ENCODE measurements around the gene GARIN5B. TPM values are rescaled to one million over a fixed set of nuclear protein-coding genes. Genes with fewer than 3 reads are reported as not detected.

GARIN5B gene
- total and polyA plus RNA-seq, 2 of the 4 experiments (the other 2 are of a cell fraction) = not detected

Other genes with a start within 250 kb of the GARIN5B start
- 21.1 and 21.5 TPM in 2 replicates for gene PPP1R12C, start 245.6 kb downstream of the GARIN5B start, total RNA-seq (2012; rRNA removed)
- 81.4 and 104 TPM in 2 replicates for gene PPP1R12C, start 245.6 kb downstream of the GARIN5B start, polyA plus RNA-seq (2012; rRNA removed)
- gene TNNT1, start 214.1 kb downstream of the GARIN5B start, total RNA-seq (2012; rRNA removed) = 1.3 and 3.1 TPM in 2 replicates
- gene TNNT1, start 214.1 kb downstream of the GARIN5B start, polyA plus RNA-seq (2012; rRNA removed) = 2.5 and 2.6 TPM in 2 replicates
- not detected in 2 replicates for gene TNNI3, start 205.5 kb downstream of the GARIN5B start, total RNA-seq (2012; rRNA removed)
- gene TNNI3, start 205.5 kb downstream of the GARIN5B start, polyA plus RNA-seq (2012; rRNA removed) = not detected in 2 replicates
- gene DNAAF3, start 196.6 kb downstream of the GARIN5B start, total RNA-seq (2012; rRNA removed) = 0.28 TPM in 1 of 2 replicates, not detected in the other
- 0.34 TPM in 2 replicates for gene DNAAF3, start 196.6 kb downstream of the GARIN5B start, polyA plus RNA-seq (2012; rRNA removed)
- gene SYT5, start 183.0 kb downstream of the GARIN5B start, total RNA-seq (2012; rRNA removed) = under 0.01 TPM in 2 replicates
- gene SYT5, start 183.0 kb downstream of the GARIN5B start, polyA plus RNA-seq (2012; rRNA removed) = 0.15 TPM in 1 of 2 replicates, not detected in the other
- 1.7 and 3.4 TPM in 2 replicates for gene PTPRH, start 153.8 kb downstream of the GARIN5B start, total RNA-seq (2012; rRNA removed)
- gene PTPRH, start 153.8 kb downstream of the GARIN5B start, polyA plus RNA-seq (2012; rRNA removed) = 1.3 and 1.7 TPM in 2 replicates
- gene TMEM86B, start 134.5 kb downstream of the GARIN5B start, total RNA-seq (2012; rRNA removed) = 0.18 and 0.28 TPM in 2 replicates
- 2.4 TPM in 2 replicates for gene TMEM86B, start 134.5 kb downstream of the GARIN5B start, polyA plus RNA-seq (2012; rRNA removed)
- gene PPP6R1, start 104.2 kb downstream of the GARIN5B start, total RNA-seq (2012; rRNA removed) = 19.9 and 20.0 TPM in 2 replicates
- 50.1 and 50.2 TPM in 2 replicates for gene PPP6R1, start 104.2 kb downstream of the GARIN5B start, polyA plus RNA-seq (2012; rRNA removed)
- gene HSPBP1, start 83.2 kb downstream of the GARIN5B start, total RNA-seq (2012; rRNA removed) = 19.7 and 21.0 TPM in 2 replicates
- 43.2 and 52.5 TPM in 2 replicates for gene HSPBP1, start 83.2 kb downstream of the GARIN5B start, polyA plus RNA-seq (2012; rRNA removed)
- 1.9 and 2.5 TPM in 2 replicates for gene BRSK1, start 79.3 kb downstream of the GARIN5B start, total RNA-seq (2012; rRNA removed)
- gene BRSK1, start 79.3 kb downstream of the GARIN5B start, polyA plus RNA-seq (2012; rRNA removed) = 22.3 and 31.1 TPM in 2 replicates
- gene TMEM150B, start 37.9 kb downstream of the GARIN5B start, total RNA-seq (2012; rRNA removed) = not detected in 2 replicates
- gene TMEM150B, start 37.9 kb downstream of the GARIN5B start, polyA plus RNA-seq (2012; rRNA removed) = not detected in 2 replicates
- gene KMT5C, start 23.4 kb downstream of the GARIN5B start, total RNA-seq (2012; rRNA removed) = 1.8 and 1.9 TPM in 2 replicates
- gene KMT5C, start 23.4 kb downstream of the GARIN5B start, polyA plus RNA-seq (2012; rRNA removed) = 5.9 and 6.9 TPM in 2 replicates
- gene COX6B2, start 8.5 kb downstream of the GARIN5B start, total RNA-seq (2012; rRNA removed) = not detected in 2 replicates
- 0.19 and 0.39 TPM in 2 replicates for gene COX6B2, start 8.5 kb downstream of the GARIN5B start, polyA plus RNA-seq (2012; rRNA removed)
- 14.3 and 15.6 TPM in 2 replicates for gene IL11, start 7.2 kb upstream of the GARIN5B start, total RNA-seq (2012; rRNA removed)
- 33.6 and 38.9 TPM in 2 replicates for gene IL11, start 7.2 kb upstream of the GARIN5B start, polyA plus RNA-seq (2012; rRNA removed)
- not detected in 2 replicates for gene TMEM190, start 13.6 kb upstream of the GARIN5B start, total RNA-seq (2012; rRNA removed)
- gene TMEM190, start 13.6 kb upstream of the GARIN5B start, polyA plus RNA-seq (2012; rRNA removed) = 1.4 and 1.6 TPM in 2 replicates
- gene TMEM238, start 21.0 kb upstream of the GARIN5B start, total RNA-seq (2012; rRNA removed) = not detected in 2 replicates
- not detected in 2 replicates for gene TMEM238, start 21.0 kb upstream of the GARIN5B start, polyA plus RNA-seq (2012; rRNA removed)
- gene RPL28, start 22.7 kb upstream of the GARIN5B start, total RNA-seq (2012; rRNA removed) = 386 and 998 TPM in 2 replicates
- gene RPL28, start 22.7 kb upstream of the GARIN5B start, polyA plus RNA-seq (2012; rRNA removed) = 1,428 and 1,693 TPM in 2 replicates
- gene UBE2S, start 44.5 kb upstream of the GARIN5B start, total RNA-seq (2012; rRNA removed) = 69.5 and 74.4 TPM in 2 replicates
- 104 and 177 TPM in 2 replicates for gene UBE2S, start 44.5 kb upstream of the GARIN5B start, polyA plus RNA-seq (2012; rRNA removed)
- not detected in 2 replicates for gene SHISA7, start 80.0 kb upstream of the GARIN5B start, total RNA-seq (2012; rRNA removed)
- 0.03 TPM in 1 of 2 replicates, not detected in the other for gene SHISA7, start 80.0 kb upstream of the GARIN5B start, polyA plus RNA-seq (2012; rRNA removed)
- gene ISOC2, start 98.4 kb upstream of the GARIN5B start, total RNA-seq (2012; rRNA removed) = 46.7 and 56.1 TPM in 2 replicates
- 82.1 and 119 TPM in 2 replicates for gene ISOC2, start 98.4 kb upstream of the GARIN5B start, polyA plus RNA-seq (2012; rRNA removed)
- not detected in 2 replicates for gene C19orf85, start 101.5 kb upstream of the GARIN5B start, total RNA-seq (2012; rRNA removed)
- gene C19orf85, start 101.5 kb upstream of the GARIN5B start, polyA plus RNA-seq (2012; rRNA removed) = not detected in 2 replicates
- 0.18 and 0.28 TPM in 2 replicates for gene ZNF628, start 113.4 kb upstream of the GARIN5B start, total RNA-seq (2012; rRNA removed)
- gene ZNF628, start 113.4 kb upstream of the GARIN5B start, polyA plus RNA-seq (2012; rRNA removed) = 1.9 and 2.6 TPM in 2 replicates
- 4.3 and 7.2 TPM in 2 replicates for gene NAT14, start 121.9 kb upstream of the GARIN5B start, total RNA-seq (2012; rRNA removed)
- gene NAT14, start 121.9 kb upstream of the GARIN5B start, polyA plus RNA-seq (2012; rRNA removed) = 40.9 and 41.2 TPM in 2 replicates
- gene SSC5D, start 125.2 kb upstream of the GARIN5B start, total RNA-seq (2012; rRNA removed) = 1.4 and 1.7 TPM in 2 replicates
- gene SSC5D, start 125.2 kb upstream of the GARIN5B start, polyA plus RNA-seq (2012; rRNA removed) = 14.1 and 19.1 TPM in 2 replicates
- not detected in 2 replicates for gene SBK2, start 173.9 kb upstream of the GARIN5B start, total RNA-seq (2012; rRNA removed)
- gene SBK2, start 173.9 kb upstream of the GARIN5B start, polyA plus RNA-seq (2012; rRNA removed) = 0.30 and 0.48 TPM in 2 replicates
- 0.18 TPM in 1 of 2 replicates, not detected in the other for gene SBK3, start 182.3 kb upstream of the GARIN5B start, total RNA-seq (2012; rRNA removed)
- 0.05 and 0.16 TPM in 2 replicates for gene SBK3, start 182.3 kb upstream of the GARIN5B start, polyA plus RNA-seq (2012; rRNA removed)
- 0.54 and 0.83 TPM in 2 replicates for gene ZNF579, start 217.6 kb upstream of the GARIN5B start, total RNA-seq (2012; rRNA removed)
- 9.0 and 10.7 TPM in 2 replicates for gene ZNF579, start 217.6 kb upstream of the GARIN5B start, polyA plus RNA-seq (2012; rRNA removed)
- 0.83 and 1.3 TPM in 2 replicates for gene FIZ1, start 236.3 kb upstream of the GARIN5B start, total RNA-seq (2012; rRNA removed)
- gene FIZ1, start 236.3 kb upstream of the GARIN5B start, polyA plus RNA-seq (2012; rRNA removed) = 5.5 and 5.9 TPM in 2 replicates
- gene ZNF524, start 237.0 kb upstream of the GARIN5B start, total RNA-seq (2012; rRNA removed) = 2.3 and 2.8 TPM in 2 replicates
- gene ZNF524, start 237.0 kb upstream of the GARIN5B start, polyA plus RNA-seq (2012; rRNA removed) = 6.6 and 8.0 TPM in 2 replicates
- gene ZNF865, start 242.4 kb upstream of the GARIN5B start, total RNA-seq (2012; rRNA removed) = under 0.01 TPM in 2 replicates
- gene ZNF865, start 242.4 kb upstream of the GARIN5B start, polyA plus RNA-seq (2012; rRNA removed) = 4.6 and 6.3 TPM in 2 replicates